ENCODE data around the gene GALNT18.

The GALNT18 gene

DNA sequence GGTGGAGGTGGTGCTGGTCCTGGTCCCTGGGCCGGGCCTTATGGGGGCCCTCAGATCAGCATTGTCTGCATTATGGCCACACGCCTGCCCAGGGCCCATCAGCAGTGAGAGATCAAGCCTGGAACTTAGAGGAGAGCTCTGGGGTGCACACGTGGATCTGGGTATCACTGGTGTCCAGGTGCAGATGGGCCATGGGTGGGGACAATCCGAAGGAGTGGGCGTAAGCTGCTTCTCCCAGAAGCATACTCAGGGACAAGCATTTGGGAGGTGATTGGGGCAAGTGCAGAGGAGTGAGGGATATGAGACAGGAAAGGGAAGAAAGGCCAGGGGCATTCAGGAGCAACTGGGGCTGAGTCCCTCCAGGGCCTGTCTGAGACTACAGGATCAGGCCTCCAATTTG, 353.1 kb downstream of the GALNT18 start:
- no peak overlapping the region for H3K27ac ChIP-seq (replicated peaks; ENCODE audit: low read length)
- H4K8ac ChIP-seq (ENCODE audit: low read depth, low read length) = no peak overlapping the region
- peak overlapping the region; percentile 53 for H2AK5ac ChIP-seq (ENCODE audit: low read depth, low read length)
- H3K9me3 ChIP-seq (replicated peaks in 1 of 2; ENCODE audit: control insufficient read depth in 2 of 2, insufficient read depth in 1 of 2, low read depth in 1 of 2, low read length in 2 of 2) = no peaks in the 10 kb centered on the region
- no peak for DNase-seq (ENCODE audit: low spot score)
- no peak overlapping the region for H3K18ac ChIP-seq (ENCODE audit: low read length)
- no peak overlapping the region for H3K23ac ChIP-seq (ENCODE audit: low read depth, low read length, poor library complexity)
- H3K79me1 ChIP-seq (ENCODE audit: low read depth, low read length) = no peaks in the 10 kb centered on the region
- no peak overlapping the region for H3K14ac ChIP-seq (ENCODE audit: low read length)
- H3K4me2 ChIP-seq (ENCODE audit: insufficient read depth, low read length, poor library complexity, severe bottlenecking) = no peak overlapping the region
- H2BK120ac ChIP-seq (ENCODE audit: low read depth, low read length) = no peak overlapping the region
- no peaks in the 10 kb centered on the region for H3K36me3 ChIP-seq (replicated peaks in 1 of 2; ENCODE audit: control insufficient read depth in 2 of 2, insufficient read depth in 2 of 2, low read length in 2 of 2)
- WGBS, 2 donors (ENCODE audit: extremely low coverage in 2 of 2, insufficient read length in 2 of 2, insufficient replicate concordance in 1 of 2) = no CpG with 5 or more reads among the region's 5 CpGs
- H3K4me3 ChIP-seq (ENCODE audit: low read length in 2 of 2) = no peak overlapping the region
- H2BK15ac ChIP-seq (ENCODE audit: low read length) = no peak overlapping the region
- H2BK5ac ChIP-seq (ENCODE audit: low read length) = no peak overlapping the region
- H4K91ac ChIP-seq (ENCODE audit: low read depth, low read length, poor library complexity) = no peak overlapping the region
- H2AFZ ChIP-seq (ENCODE audit: low read length) = no peak overlapping the region
- peaks cover 0 to under 1% of the 10 kb centered on the region in 2 donors for H3K4me1 ChIP-seq (ENCODE audit: control insufficient read depth in 2 of 2, insufficient read depth in 1 of 2, low read depth in 1 of 2, low read length in 2 of 2)
- no peak overlapping the region for H3K4ac ChIP-seq (ENCODE audit: low read length)
- H2BK12ac ChIP-seq (ENCODE audit: low read length) = no peak overlapping the region
- H3K27me3 ChIP-seq (ENCODE audit: control insufficient read depth in 3 of 3, insufficient read depth in 3 of 3, low read depth in 1 of 3, low read length in 3 of 3) = no peaks in the 10 kb centered on the region
- H3K9ac ChIP-seq (ENCODE audit: low read depth, low read length, poor library complexity) = no peak overlapping the region

GRCh38 chr11:11268119-11268518, 353.7 kb downstream of the GALNT18 start:
- H2AK5ac ChIP-seq (ENCODE audit: low read depth, low read length) = no peak overlapping the region
- H2BK120ac ChIP-seq (ENCODE audit: low read depth, low read length) = no peak overlapping the region
- DNase-seq (ENCODE audit: low spot score) = no peak
- H3K9ac ChIP-seq (ENCODE audit: low read depth, low read length, poor library complexity) = no peak overlapping the region
- no peak overlapping the region for H3K23ac ChIP-seq (ENCODE audit: low read depth, low read length, poor library complexity)
- no peak overlapping the region for H3K4me2 ChIP-seq (ENCODE audit: insufficient read depth, low read length, poor library complexity, severe bottlenecking)
- no peak overlapping the region for H3K27ac ChIP-seq (replicated peaks; ENCODE audit: low read length)
- no peak overlapping the region for H2BK15ac ChIP-seq (ENCODE audit: low read length)
- H3K4ac ChIP-seq (ENCODE audit: low read length) = no peak overlapping the region
- no peak overlapping the region for H4K91ac ChIP-seq (ENCODE audit: low read depth, low read length, poor library complexity)
- H3K27me3 ChIP-seq (ENCODE audit: control insufficient read depth in 3 of 3, insufficient read depth in 3 of 3, low read depth in 1 of 3, low read length in 3 of 3) = no peaks in the 10 kb centered on the region
- H3K18ac ChIP-seq (ENCODE audit: low read length) = no peak overlapping the region
- no peaks in the 10 kb centered on the region for H3K9me3 ChIP-seq (replicated peaks in 1 of 2; ENCODE audit: control insufficient read depth in 2 of 2, insufficient read depth in 1 of 2, low read depth in 1 of 2, low read length in 2 of 2)
- no CpG with 5 or more reads among the region's 1 CpG for WGBS, 2 donors (ENCODE audit: extremely low coverage in 2 of 2, insufficient read length in 2 of 2, insufficient replicate concordance in 1 of 2)
- no peak overlapping the region for H3K4me3 ChIP-seq (ENCODE audit: low read length in 2 of 2)
- no peak overlapping the region for H2AFZ ChIP-seq (ENCODE audit: low read length)
- no peaks in the 10 kb centered on the region for H3K79me1 ChIP-seq (ENCODE audit: low read depth, low read length)
- no peak overlapping the region for H3K14ac ChIP-seq (ENCODE audit: low read length)
- H3K36me3 ChIP-seq (replicated peaks in 1 of 2; ENCODE audit: control insufficient read depth in 2 of 2, insufficient read depth in 2 of 2, low read length in 2 of 2) = no peaks in the 10 kb centered on the region
- no peak overlapping the region for H2BK5ac ChIP-seq (ENCODE audit: low read length)
- no peak overlapping the region for H2BK12ac ChIP-seq (ENCODE audit: low read length)
- peaks cover 0 to 1% of the 10 kb centered on the region in 2 donors for H3K4me1 ChIP-seq (ENCODE audit: control insufficient read depth in 2 of 2, insufficient read depth in 1 of 2, low read depth in 1 of 2, low read length in 2 of 2)
- H4K8ac ChIP-seq (ENCODE audit: low read depth, low read length) = no peak overlapping the region

DNA sequence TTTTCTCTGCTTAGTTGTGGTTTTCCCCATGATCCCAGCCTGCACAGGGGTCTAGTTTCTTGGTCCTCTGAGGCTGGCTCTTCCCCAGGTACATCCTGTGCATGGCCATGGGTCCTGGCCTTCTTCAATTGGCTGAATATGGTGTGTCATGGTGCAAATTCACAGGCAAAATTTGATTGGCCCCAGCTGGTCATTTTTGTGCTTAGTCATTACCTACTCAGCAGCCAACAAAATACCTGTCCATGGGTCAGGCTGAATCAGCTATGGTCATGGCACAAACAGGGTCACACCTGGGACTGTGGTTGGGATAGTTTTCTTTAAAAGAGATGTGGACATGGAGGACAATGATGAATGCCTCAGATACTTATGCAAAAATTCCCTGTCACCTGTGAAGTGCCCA, 354.5 kb downstream of the GALNT18 start:
- H3K14ac ChIP-seq (ENCODE audit: low read length) = no peak overlapping the region
- no peaks in the 10 kb centered on the region for H3K79me1 ChIP-seq (ENCODE audit: low read depth, low read length)
- H3K9ac ChIP-seq (ENCODE audit: low read depth, low read length, poor library complexity) = no peak overlapping the region
- peaks cover 0 to 1% of the 10 kb centered on the region in 2 donors for H3K4me1 ChIP-seq (ENCODE audit: control insufficient read depth in 2 of 2, insufficient read depth in 1 of 2, low read depth in 1 of 2, low read length in 2 of 2)
- H3K4ac ChIP-seq (ENCODE audit: low read length) = no peak overlapping the region
- H2BK120ac ChIP-seq (ENCODE audit: low read depth, low read length) = no peak overlapping the region
- H2BK12ac ChIP-seq (ENCODE audit: low read length) = no peak overlapping the region
- H3K36me3 ChIP-seq (replicated peaks in 1 of 2; ENCODE audit: control insufficient read depth in 2 of 2, insufficient read depth in 2 of 2, low read length in 2 of 2) = no peaks in the 10 kb centered on the region
- no peak overlapping the region for H2AK5ac ChIP-seq (ENCODE audit: low read depth, low read length)
- H3K27me3 ChIP-seq (ENCODE audit: control insufficient read depth in 3 of 3, insufficient read depth in 3 of 3, low read depth in 1 of 3, low read length in 3 of 3) = no peaks in the 10 kb centered on the region
- no peak overlapping the region for H2BK15ac ChIP-seq (ENCODE audit: low read length)
- no peak overlapping the region for H4K8ac ChIP-seq (ENCODE audit: low read depth, low read length)
- H4K91ac ChIP-seq (ENCODE audit: low read depth, low read length, poor library complexity) = no peak overlapping the region
- no peak overlapping the region for H3K4me2 ChIP-seq (ENCODE audit: insufficient read depth, low read length, poor library complexity, severe bottlenecking)
- H3K18ac ChIP-seq (ENCODE audit: low read length) = no peak overlapping the region
- no peak overlapping the region for H3K27ac ChIP-seq (replicated peaks; ENCODE audit: low read length)
- H2AFZ ChIP-seq (ENCODE audit: low read length) = no peak overlapping the region
- no peaks in the 10 kb centered on the region for H3K9me3 ChIP-seq (replicated peaks in 1 of 2; ENCODE audit: control insufficient read depth in 2 of 2, insufficient read depth in 1 of 2, low read depth in 1 of 2, low read length in 2 of 2)
- H3K4me3 ChIP-seq (ENCODE audit: low read length in 2 of 2) = no peak overlapping the region
- no peak overlapping the region for H2BK5ac ChIP-seq (ENCODE audit: low read length)
- DNase-seq (ENCODE audit: low spot score) = no peak
- H3K23ac ChIP-seq (ENCODE audit: low read depth, low read length, poor library complexity) = peak overlapping the region; percentile 6

GRCh38 chr11:11265994-11266606, 355.7 kb downstream of the GALNT18 start:
- Histone ChIP-seq H2BK120ac (ENCODE audit: low read depth, low read length) (no peak overlapping the region), H4K8ac (ENCODE audit: low read depth, low read length) (no peak overlapping the region), H3K36me3 (replicated peaks in 1 of 2; ENCODE audit: control insufficient read depth in 2 of 2, insufficient read depth in 2 of 2, low read length in 2 of 2) (no peaks in the 10 kb centered on the region), H2BK5ac (ENCODE audit: low read length) (no peak overlapping the region), H3K9ac (ENCODE audit: low read depth, low read length, poor library complexity) (no peak overlapping the region), H3K27me3 (ENCODE audit: control insufficient read depth in 3 of 3, insufficient read depth in 3 of 3, low read depth in 1 of 3, low read length in 3 of 3) (no peaks in the 10 kb centered on the region), H2AK5ac (ENCODE audit: low read depth, low read length) (no peak overlapping the region), H2AFZ (ENCODE audit: low read length) (no peak overlapping the region), H3K4me1 (ENCODE audit: control insufficient read depth in 2 of 2, insufficient read depth in 1 of 2, low read depth in 1 of 2, low read length in 2 of 2) (peaks cover 0 to 1% of the 10 kb centered on the region in 2 donors), H3K9me3 (replicated peaks in 1 of 2; ENCODE audit: control insufficient read depth in 2 of 2, insufficient read depth in 1 of 2, low read depth in 1 of 2, low read length in 2 of 2) (no peaks in the 10 kb centered on the region), H2BK12ac (ENCODE audit: low read length) (no peak overlapping the region), H3K18ac (ENCODE audit: low read length) (no peak overlapping the region), H3K4me2 (ENCODE audit: insufficient read depth, low read length, poor library complexity, severe bottlenecking) (no peak overlapping the region), H3K4me3 (ENCODE audit: low read length in 2 of 2) (no peak overlapping the region), H3K23ac (ENCODE audit: low read depth, low read length, poor library complexity) (no peak overlapping the region), H3K27ac (replicated peaks; ENCODE audit: low read length) (no peak overlapping the region), H3K14ac (ENCODE audit: low read length) (no peak overlapping the region), H3K4ac (ENCODE audit: low read length) (no peak overlapping the region), H3K79me1 (ENCODE audit: low read depth, low read length) (no peaks in the 10 kb centered on the region), H4K91ac (ENCODE audit: low read depth, low read length, poor library complexity) (no peak overlapping the region), H2BK15ac (ENCODE audit: low read length) (no peak overlapping the region)
- peak; percentile 42 for DNase-seq (ENCODE audit: low spot score)
- WGBS, 2 donors (ENCODE audit: extremely low coverage in 2 of 2, insufficient read length in 2 of 2, insufficient replicate concordance in 1 of 2) = no CpG with 5 or more reads among the region's 8 CpGs

All from neuronal stem cell (in vitro differentiated cells).